DND-41 (cell line): ENCODE measurements around the gene TNFAIP2.

Experiments used
- CTCF ChIP-seq: IDR thresholded peaks from 2 replicates; pipeline ENCODE4 v1.5.1; 2012; ENCODE audit warnings: borderline replicate concordance, low read length, moderate library complexity, mild to moderate bottlenecking; ENCODE audit not compliant: poor library complexity, severe bottlenecking; ENCODE audit errors: extremely low read depth
- EZH2 ChIP-seq: IDR thresholded peaks from 3 replicates; pipeline ENCODE4 v1.6.1; 2012; ENCODE audit warnings: borderline replicate concordance, low read depth, mild to moderate bottlenecking, moderate library complexity, low read length, inconsistent platforms; ENCODE audit not compliant: severe bottlenecking

DNA sequence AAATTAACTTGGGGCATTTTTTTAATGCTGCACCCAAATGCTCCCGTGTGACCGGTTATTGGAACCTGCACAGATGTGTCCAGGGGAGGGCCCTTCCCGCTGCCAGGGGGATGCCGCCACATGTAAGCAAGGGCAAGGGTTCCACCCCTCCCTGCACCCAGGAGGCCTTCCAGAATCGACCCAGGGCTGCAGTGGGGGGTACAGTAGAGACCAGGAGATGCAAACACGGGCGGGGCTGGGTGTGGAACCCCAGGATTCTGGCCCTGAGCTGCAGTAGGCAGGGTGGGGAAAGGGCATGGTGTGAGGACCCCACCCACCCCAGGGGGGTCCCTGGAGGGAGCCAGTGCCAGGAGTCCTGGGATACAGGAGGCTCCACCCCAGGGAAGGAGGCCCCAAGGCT is 54.1 kb downstream of the TNFAIP2 start:
- TF ChIP-seq CTCF (no peak), EZH2 (no peak)
